Epithelial cell of proximal tubule (primary cell): Measurements from ENCODE around the gene ZNF627. TPM values are rescaled to one million over a fixed set of nuclear protein-coding genes. Genes with fewer than 3 reads are reported as not detected.
A peak's percentile ranks its signal among the peaks of the same experiment; 100 is the strongest.
"Not testable (repeated sequence)": the region's sequence is repeated elsewhere in the genome, so short reads cannot be mapped to it uniquely, and the experiment has no call there.

Experiments used
- DNase-seq: peaks from one replicate; pipeline ENCODE4 v3.0.0-alpha.2; 2011; ENCODE audit warnings: low read depth
- H3K4me3 ChIP-seq: 2 replicates; pipeline ENCODE4 v1.5.1; 2011; ENCODE audit warnings: low read depth, mild to moderate bottlenecking, low read length
- total RNA-seq: library from RNA; depleted of rRNA; stranded (reverse); fragments of >200 nt; gene quantifications from 2 replicates; pipeline ENCODE4 v1.2.3, GENCODE V29; 2015
- TF ChIP-seq, protein P1 (sequence below): conservative IDR thresholded peaks from 2 replicates; pipeline ENCODE4 v1.5.1; 2012; ENCODE audit warnings: low read depth, mild to moderate bottlenecking, low read length

The ZNF627 gene
- total RNA-seq, 1 donor from 2014 or later: 12.5 TPM

DNA sequence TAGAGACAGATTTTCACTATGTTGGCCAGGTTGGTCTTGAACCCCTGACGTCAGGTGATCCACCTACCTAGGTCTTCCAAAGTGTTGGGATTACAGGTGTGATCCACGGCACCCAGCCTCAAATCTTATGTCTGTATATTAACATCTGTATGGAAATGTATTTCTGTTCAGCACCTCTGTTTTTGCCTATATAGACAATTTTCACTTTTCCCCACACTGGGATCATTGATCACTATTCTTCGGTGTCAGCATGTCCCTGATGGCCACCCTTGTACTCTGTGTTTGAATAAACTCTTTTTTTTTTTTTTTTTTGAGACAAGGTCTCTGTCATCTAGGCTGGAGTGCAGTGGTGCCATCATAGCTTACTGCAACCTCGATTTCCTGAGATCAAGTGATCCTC, 3.2 kb upstream of the ZNF627 start:
- DNase-seq: no peak
- no peak overlapping the region for H3K4me3 ChIP-seq
- TF ChIP-seq, protein P1, sequence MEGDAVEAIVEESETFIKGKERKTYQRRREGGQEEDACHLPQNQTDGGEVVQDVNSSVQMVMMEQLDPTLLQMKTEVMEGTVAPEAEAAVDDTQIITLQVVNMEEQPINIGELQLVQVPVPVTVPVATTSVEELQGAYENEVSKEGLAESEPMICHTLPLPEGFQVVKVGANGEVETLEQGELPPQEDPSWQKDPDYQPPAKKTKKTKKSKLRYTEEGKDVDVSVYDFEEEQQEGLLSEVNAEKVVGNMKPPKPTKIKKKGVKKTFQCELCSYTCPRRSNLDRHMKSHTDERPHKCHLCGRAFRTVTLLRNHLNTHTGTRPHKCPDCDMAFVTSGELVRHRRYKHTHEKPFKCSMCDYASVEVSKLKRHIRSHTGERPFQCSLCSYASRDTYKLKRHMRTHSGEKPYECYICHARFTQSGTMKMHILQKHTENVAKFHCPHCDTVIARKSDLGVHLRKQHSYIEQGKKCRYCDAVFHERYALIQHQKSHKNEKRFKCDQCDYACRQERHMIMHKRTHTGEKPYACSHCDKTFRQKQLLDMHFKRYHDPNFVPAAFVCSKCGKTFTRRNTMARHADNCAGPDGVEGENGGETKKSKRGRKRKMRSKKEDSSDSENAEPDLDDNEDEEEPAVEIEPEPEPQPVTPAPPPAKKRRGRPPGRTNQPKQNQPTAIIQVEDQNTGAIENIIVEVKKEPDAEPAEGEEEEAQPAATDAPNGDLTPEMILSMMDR: no peak

DNA sequence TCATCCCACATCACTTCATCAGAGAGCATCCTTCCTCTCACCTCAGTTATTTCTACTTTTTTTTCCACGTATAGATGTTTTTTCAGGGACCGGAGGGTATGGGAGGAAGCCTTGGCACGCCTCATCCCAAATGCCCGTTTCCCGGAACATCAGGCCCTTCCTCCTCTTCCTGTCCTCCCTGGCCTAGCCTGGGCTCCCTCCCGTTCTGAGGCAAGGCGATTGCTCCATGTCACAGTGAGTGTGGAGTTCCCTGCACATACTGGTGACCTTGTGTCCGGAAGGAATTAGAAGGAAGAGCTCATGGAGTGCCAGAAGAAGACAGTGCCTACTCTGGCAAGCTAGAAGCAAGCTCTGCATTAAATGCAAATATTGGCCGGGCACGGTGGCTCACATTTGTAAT, 1.1 kb upstream of the ZNF627 start:
- no peak overlapping the region for H3K4me3 ChIP-seq
- no peak for DNase-seq
- TF ChIP-seq, protein P1: no peak

DNA sequence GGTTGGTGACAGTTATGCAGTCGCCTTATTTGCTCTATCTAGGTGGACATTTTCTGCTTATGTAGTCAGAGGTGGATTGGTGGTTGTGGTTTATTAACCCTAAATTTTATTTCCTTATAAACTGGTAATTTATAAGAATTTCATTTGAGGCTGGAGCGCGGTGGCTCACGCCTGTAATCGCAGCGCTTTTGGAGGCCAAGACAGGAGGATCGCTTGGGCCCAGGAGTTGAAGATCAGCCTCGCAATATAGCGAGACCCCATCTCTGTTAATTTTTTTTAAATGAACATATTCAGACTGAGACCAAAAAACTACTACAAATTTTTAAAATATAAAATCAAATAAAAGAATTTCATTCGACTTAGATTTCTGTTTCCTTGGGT, 810 bp downstream of the ZNF627 start:
- H3K4me3 ChIP-seq: peak overlapping the region; percentile 78
- TF ChIP-seq, protein P1: no peak
- DNase-seq: no peak

DNA sequence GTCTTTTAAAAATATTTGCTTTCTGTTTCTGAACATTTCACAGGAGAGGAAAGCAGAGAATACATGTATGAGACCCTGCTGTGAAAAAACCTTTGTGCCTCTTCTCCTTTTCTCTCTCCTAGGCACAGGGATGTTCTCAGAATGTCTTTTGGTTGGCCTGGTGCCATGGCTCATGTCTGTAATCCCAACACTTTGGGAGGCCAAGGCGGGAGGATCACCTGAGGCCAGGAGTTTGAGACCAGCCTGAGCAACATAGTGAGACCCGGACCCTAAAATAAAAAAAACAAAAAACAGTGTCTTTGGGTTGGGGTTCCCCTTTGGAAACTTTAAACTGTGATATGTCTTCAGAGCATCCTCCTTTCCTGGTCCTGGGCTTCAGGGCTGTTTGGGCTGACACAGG, 1.5 kb downstream of the ZNF627 start:
- no peak overlapping the region for H3K4me3 ChIP-seq
- no peak for DNase-seq
- TF ChIP-seq, protein P1: no peak

DNA sequence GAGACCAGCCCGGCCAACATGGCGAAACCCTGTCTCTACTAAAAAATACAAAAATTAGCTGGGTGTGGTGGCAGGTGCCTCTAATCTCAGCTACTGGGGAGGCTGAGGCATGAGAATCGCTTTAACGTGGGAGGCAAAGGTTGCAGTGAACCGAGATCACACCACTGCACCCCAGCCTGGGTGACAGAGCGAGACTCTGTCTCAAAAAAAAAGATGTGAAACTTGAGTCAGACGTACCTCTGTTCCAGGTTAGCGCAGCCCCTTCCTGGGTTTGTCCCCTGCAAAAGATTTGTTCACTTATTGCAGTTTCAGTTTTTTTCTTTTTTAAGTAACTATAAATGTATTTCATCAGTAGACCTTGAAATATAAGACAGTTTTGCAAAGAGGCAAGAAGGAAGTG, 2.4 kb downstream of the ZNF627 start:
- not testable (repeated sequence) for H3K4me3 ChIP-seq, DNase-seq

DNA sequence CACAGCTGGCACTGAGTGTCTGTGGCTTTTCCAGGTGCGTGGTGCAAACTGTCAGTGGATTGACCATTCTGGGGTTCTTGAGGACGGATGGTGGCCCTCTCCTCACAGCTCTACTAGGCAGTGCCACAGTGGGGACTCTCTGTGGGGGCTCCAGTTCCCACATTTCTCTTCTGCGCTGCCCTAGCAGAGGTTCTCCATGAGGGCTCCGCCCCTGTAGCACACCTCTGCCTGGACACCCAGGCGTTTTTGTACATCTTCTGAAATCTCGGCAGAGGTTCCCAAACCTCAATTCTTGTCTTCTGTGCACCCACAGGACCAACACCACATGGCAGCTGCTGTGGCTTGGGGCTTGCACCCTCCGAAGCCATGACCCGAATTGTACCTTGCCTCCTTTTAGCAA, 9.2 kb downstream of the ZNF627 start:
- H3K4me3 ChIP-seq: no peak overlapping the region
- no peak for DNase-seq
- TF ChIP-seq, protein P1: no peak

DNA sequence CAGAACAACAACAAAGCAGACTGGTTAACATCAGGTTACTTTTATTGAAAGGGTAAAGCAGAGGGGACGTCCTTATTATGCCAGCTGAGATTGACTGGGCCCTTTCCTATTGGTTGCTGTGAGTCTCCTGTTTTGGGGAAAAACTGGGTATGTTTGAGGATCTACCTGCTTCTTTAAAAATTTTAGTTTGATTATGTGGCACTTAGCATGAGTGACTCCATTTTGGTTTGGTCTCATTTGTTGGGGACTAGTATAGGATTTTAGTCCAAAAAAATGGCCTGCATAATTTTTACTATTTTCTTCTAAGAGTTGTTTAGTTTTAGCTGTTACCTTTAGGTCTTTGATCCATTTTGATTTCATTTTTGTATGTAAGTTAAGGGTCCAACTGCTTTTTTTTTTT, 14.4 kb downstream of the ZNF627 start:
- TF ChIP-seq, protein P1: no peak

More for the DNA sequence above, 14.4 kb downstream of the ZNF627 start:
- no peak overlapping the region for H3K4me3 ChIP-seq
- no peak for DNase-seq
